ENCODE results near the gene NUP188. TPM values are rescaled to one million over a fixed set of nuclear protein-coding genes. Genes with fewer than 3 reads are reported as not detected.

NUP188 gene
- total and polyA plus RNA-seq, 2 of the 13 experiments (the other 11 are each of a cell fraction or from before 2014, with no cell fraction given), result 28.0 to 38.5 TPM

- TF ChIP-seq, protein P1, sequence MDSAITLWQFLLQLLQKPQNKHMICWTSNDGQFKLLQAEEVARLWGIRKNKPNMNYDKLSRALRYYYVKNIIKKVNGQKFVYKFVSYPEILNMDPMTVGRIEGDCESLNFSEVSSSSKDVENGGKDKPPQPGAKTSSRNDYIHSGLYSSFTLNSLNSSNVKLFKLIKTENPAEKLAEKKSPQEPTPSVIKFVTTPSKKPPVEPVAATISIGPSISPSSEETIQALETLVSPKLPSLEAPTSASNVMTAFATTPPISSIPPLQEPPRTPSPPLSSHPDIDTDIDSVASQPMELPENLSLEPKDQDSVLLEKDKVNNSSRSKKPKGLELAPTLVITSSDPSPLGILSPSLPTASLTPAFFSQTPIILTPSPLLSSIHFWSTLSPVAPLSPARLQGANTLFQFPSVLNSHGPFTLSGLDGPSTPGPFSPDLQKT (CRISPR knock-in tag; IDR thresholded peaks at IDR 0.05; ENCODE audit: borderline replicate concordance), result no peak
- TF ChIP-seq HOXA3 (CRISPR knock-in tag; IDR thresholded peaks at IDR 0.05), result peak; percentile 94
- peak; percentile 72 for TF ChIP-seq SALL1 (CRISPR knock-in tag; IDR thresholded peaks at IDR 0.05)
- no peak for TF ChIP-seq RBM39 (IDR thresholded peaks at IDR 0.05; ENCODE audit: low read depth, low read length, poor library complexity, severe bottlenecking)
- TF ChIP-seq ZBTB34 (CRISPR knock-in tag; IDR thresholded peaks at IDR 0.05), result no peak
- no peak for TF ChIP-seq ZNF251 (CRISPR knock-in tag; IDR thresholded peaks at IDR 0.05)
- TF ChIP-seq ZFX (CRISPR knock-in tag; IDR thresholded peaks at IDR 0.05; ENCODE audit: low read depth), result peak; percentile 16
- 0 out of 2 replicates have a peak, but pooled peaks have one; percentile 15 for TF ChIP-seq HNF4A (CRISPR knock-in tag; IDR thresholded peaks at IDR 0.05)
- TF ChIP-seq, protein P2, sequence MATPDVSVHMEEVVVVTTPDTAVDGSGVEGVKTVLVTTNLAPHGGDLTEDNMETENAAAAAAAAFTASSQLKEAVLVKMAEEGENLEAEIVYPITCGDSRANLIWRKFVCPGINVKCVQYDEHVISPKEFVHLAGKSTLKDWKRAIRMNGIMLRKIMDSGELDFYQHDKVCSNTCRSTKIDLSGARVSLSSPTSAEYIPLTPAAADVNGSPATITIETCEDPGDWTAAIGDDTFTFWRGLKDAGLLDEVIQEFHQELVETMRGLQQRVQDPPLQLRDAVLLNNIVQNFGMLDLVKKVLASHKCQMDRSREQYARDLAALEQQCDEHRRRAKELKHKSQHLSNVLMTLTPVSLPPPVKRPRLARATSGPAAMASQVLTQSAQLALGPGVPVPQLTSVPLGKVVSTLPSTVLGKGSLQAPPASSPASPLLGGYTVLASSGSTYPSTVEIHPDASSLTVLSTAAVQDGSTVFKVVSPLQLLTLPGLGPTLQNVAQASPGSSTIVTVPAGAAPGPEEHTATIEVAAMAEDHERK (CRISPR knock-in tag; IDR thresholded peaks at IDR 0.05; ENCODE audit: low read depth), result peak; percentile 55; the same call in 1 of the 2 replicates
- TF ChIP-seq TBL1XR1 (IDR thresholded peaks at IDR 0.05; ENCODE audit: borderline replicate concordance, low read length, partially characterized antibody), result peak; percentile 46
- no peak for TF ChIP-seq SUZ12 (IDR thresholded peaks at IDR 0.05; ENCODE audit: low read depth, low read length)
- no peak for TF ChIP-seq ZNF3 (CRISPR knock-in tag; IDR thresholded peaks at IDR 0.05)
- TF ChIP-seq ZNF382 (CRISPR knock-in tag; IDR thresholded peaks at IDR 0.05; ENCODE audit: borderline replicate concordance), result no peak
- no peak for TF ChIP-seq ZNF136 (CRISPR knock-in tag; IDR thresholded peaks at IDR 0.05; ENCODE audit: low read depth)
- no peak for TF ChIP-seq ZNF598 (CRISPR knock-in tag; IDR thresholded peaks at IDR 0.05; ENCODE audit: borderline replicate concordance)
- peak; percentile 83 for TF ChIP-seq ZNF589 (CRISPR knock-in tag; conservative IDR thresholded peaks at IDR 0.05)
- peak; percentile 28 for TF ChIP-seq XRCC5 (optimal IDR thresholded peaks at IDR 0.05; ENCODE audit: low read length)
- no peak for TF ChIP-seq RARG (CRISPR knock-in tag; IDR thresholded peaks at IDR 0.05; ENCODE audit: low read depth)
- no peak for TF ChIP-seq TCF7 (IDR thresholded peaks at IDR 0.05; ENCODE audit: low read depth)
- TF ChIP-seq TFE3 (CRISPR knock-in tag; IDR thresholded peaks at IDR 0.05), result peak; percentile 93
- no peak for TF ChIP-seq ZNF737 (CRISPR knock-in tag; IDR thresholded peaks at IDR 0.05; ENCODE audit: borderline replicate concordance)
- no peak for TF ChIP-seq ZBTB8A (CRISPR knock-in tag; IDR thresholded peaks at IDR 0.05; ENCODE audit: borderline replicate concordance, low read depth)
- 0 out of 2 replicates have a peak, but pooled peaks have one; percentile 54 for TF ChIP-seq SMAD3 (CRISPR knock-in tag; IDR thresholded peaks at IDR 0.05)
- TF ChIP-seq FOXA3 (CRISPR knock-in tag; IDR thresholded peaks at IDR 0.05), result peak; percentile 61
- no peak for TF ChIP-seq NR2F6 (IDR thresholded peaks at IDR 0.05)
- TF ChIP-seq NR2F6 (CRISPR knock-in tag; IDR thresholded peaks at IDR 0.05), result 0 out of 2 replicates have a peak, but pooled peaks have one; percentile 7
- no peak for TF ChIP-seq ZNF772 (CRISPR knock-in tag; IDR thresholded peaks at IDR 0.05)
Measured at GRCh38 chr9:128947527-128948301, at the start of gene NUP188, which contains the start of gene DOLK (continued).

Data from HepG2 (cell line).